Measurements from ENCODE around the gene RAP2A. TPM values are rescaled to one million over a fixed set of nuclear protein-coding genes. Genes with fewer than 3 reads are reported as not detected.

Gene RAP2A
- total and polyA plus RNA-seq, 10 of the 15 experiments (the other 5 are each of a cell fraction or from before 2014, with no cell fraction given): 3.5 to 35.1 (median 14.9) TPM

- BruUV-seq (replicated peaks): no TSS peak
- H3K4me3 ChIP-seq: no peak overlapping the region
- ChIA-PET CTCF (no interaction called here), SMC1A (ENCODE audit: uncharacterized antibody, unreplicated experiment) (no interaction called here), RAD21 (ENCODE audit: unreplicated experiment) (no interaction called here), POLR2A (no interaction called here)
- no peak overlapping the region for H3K9ac ChIP-seq (ENCODE audit: control insufficient read depth, insufficient read depth, low read length)
- intact Hi-C loops (cut with micrococcal nuclease; ENCODE audit: unreplicated experiment): no loop called here
- no peaks in the 10 kb centered on the region for H3K36me3 ChIP-seq (ENCODE audit: control insufficient read depth in 2 of 2, insufficient read depth in 2 of 2, low read length in 1 of 2)
- H3K27me3 ChIP-seq (replicated peaks in 1 of 2; ENCODE audit: control insufficient read depth in 2 of 2, insufficient read depth in 2 of 2, low read length in 1 of 2): no peaks in the 10 kb centered on the region
- WGBS (ENCODE audit: insufficient coverage, insufficient replicate concordance, low lambda C conversion rate, missing lambda C conversion rate): 0% methylated on average over 1 of the region's 1 CpG
- no peaks in the 10 kb centered on the region for H4K20me1 ChIP-seq (ENCODE audit: control insufficient read depth, insufficient read depth)
- no peak for ATAC-seq
- no peaks in the 10 kb centered on the region for H3K9me3 ChIP-seq (replicated peaks; ENCODE audit: control insufficient read depth, insufficient read depth, low read length)
- H3K4me1 ChIP-seq (ENCODE audit: control insufficient read depth, insufficient read depth, low read length): no peaks in the 10 kb centered on the region
- in situ Hi-C loops (cut with MboI): no loop called here
- no peak for DNase-seq (ENCODE audit: low read depth, low spot score)
- no peak overlapping the region for H3K4me2 ChIP-seq (ENCODE audit: control insufficient read depth, insufficient read depth)
- H3K79me2 ChIP-seq (ENCODE audit: control insufficient read depth, insufficient read depth, low read length): no peaks in the 10 kb centered on the region
- H2AFZ ChIP-seq (ENCODE audit: control insufficient read depth, low read depth, low read length): no peak overlapping the region
- FAIRE-seq: no peak
- no peak overlapping the region for H3K27ac ChIP-seq (ENCODE audit: control insufficient read depth, insufficient read depth)
- TF ChIP-seq NR2F1 (conservative IDR thresholded peaks at IDR 0.05) (no peak), CEBPZ (IDR thresholded peaks at IDR 0.05; ENCODE audit: low read depth, low read length) (no peak), CBFB (IDR thresholded peaks at IDR 0.05; ENCODE audit: low read depth) (no peak), PRDM15 (CRISPR knock-in tag; IDR thresholded peaks at IDR 0.05) (no peak), HDAC6 (IDR thresholded peaks at IDR 0.05; ENCODE audit: unreplicated experiment) (no peak), ZBTB40 (IDR thresholded peaks at IDR 0.05; ENCODE audit: borderline replicate concordance) (no peak), HSF1 (IDR thresholded peaks at IDR 0.05; ENCODE audit: low read depth, low read length) (no peak), MAX (IDR thresholded peaks at IDR 0.05; ENCODE audit: low read depth, low read length) (no peak), PAX8 (IDR thresholded peaks at IDR 0.05) (no peak)
These were observed 64.5 kb downstream of the RAP2A start for GRCh38 chr13:97498419-97498818.
